ENCODE measurements around the gene SHANK1.

SHANK1 gene

DNA sequence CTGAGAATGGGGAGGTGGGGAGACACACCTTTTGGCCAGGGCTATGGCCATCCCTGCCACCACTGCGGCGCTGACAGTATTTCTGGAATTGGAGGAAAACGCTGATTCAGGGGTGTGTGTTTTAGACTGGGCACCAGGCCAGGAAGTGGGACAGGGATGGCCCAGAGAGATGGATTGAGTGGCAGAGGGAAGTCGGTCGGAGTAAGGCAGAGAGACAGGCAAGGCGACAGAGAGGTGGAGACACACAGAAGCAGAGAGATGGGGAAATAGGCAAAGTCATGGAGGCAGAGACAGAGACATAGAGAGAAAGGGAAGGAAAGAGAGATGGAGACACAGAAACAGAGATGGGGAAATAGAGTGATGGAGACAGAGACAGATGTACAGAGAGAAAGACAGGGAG is 74.5 kb downstream of the SHANK1 start:
- Histone ChIP-seq H3K9ac (ENCODE audit: low read length) (no peak overlapping the region), H3K4me3 (ENCODE audit: insufficient read depth, low read length, poor library complexity, severe bottlenecking) (no peak overlapping the region), H3K27me3 (ENCODE audit: low read length) (no peaks in the 10 kb centered on the region), H3K79me2 (ENCODE audit: insufficient read depth, low read length) (no peaks in the 10 kb centered on the region), H3K9me3 (ENCODE audit: insufficient read depth, low read length) (no peaks in the 10 kb centered on the region), H3K9me2 (replicated peaks; ENCODE audit: insufficient read depth, low read length) (no peaks in the 10 kb centered on the region), H2AFZ (ENCODE audit: low read depth, low read length, severe bottlenecking) (no peak overlapping the region), H3K36me3 (ENCODE audit: low read length) (no peaks in the 10 kb centered on the region), H3K27ac (ENCODE audit: low read depth, low read length) (no peak overlapping the region), H3F3A (ENCODE audit: insufficient read depth) (no peaks in the 10 kb centered on the region), H3K4me2 (ENCODE audit: low read depth, low read length, poor library complexity, severe bottlenecking) (no peak overlapping the region), H4K20me1 (ENCODE audit: low read depth, low read length) (no peaks in the 10 kb centered on the region)
- TF ChIP-seq, protein P1, sequence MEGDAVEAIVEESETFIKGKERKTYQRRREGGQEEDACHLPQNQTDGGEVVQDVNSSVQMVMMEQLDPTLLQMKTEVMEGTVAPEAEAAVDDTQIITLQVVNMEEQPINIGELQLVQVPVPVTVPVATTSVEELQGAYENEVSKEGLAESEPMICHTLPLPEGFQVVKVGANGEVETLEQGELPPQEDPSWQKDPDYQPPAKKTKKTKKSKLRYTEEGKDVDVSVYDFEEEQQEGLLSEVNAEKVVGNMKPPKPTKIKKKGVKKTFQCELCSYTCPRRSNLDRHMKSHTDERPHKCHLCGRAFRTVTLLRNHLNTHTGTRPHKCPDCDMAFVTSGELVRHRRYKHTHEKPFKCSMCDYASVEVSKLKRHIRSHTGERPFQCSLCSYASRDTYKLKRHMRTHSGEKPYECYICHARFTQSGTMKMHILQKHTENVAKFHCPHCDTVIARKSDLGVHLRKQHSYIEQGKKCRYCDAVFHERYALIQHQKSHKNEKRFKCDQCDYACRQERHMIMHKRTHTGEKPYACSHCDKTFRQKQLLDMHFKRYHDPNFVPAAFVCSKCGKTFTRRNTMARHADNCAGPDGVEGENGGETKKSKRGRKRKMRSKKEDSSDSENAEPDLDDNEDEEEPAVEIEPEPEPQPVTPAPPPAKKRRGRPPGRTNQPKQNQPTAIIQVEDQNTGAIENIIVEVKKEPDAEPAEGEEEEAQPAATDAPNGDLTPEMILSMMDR (IDR thresholded peaks at IDR 0.05; ENCODE audit: insufficient read depth, low read length, poor library complexity, severe bottlenecking): no peak
- TF ChIP-seq EZH2phosphoT487 (conservative IDR thresholded peaks at IDR 0.05; ENCODE audit: low read length): no peak

DNA sequence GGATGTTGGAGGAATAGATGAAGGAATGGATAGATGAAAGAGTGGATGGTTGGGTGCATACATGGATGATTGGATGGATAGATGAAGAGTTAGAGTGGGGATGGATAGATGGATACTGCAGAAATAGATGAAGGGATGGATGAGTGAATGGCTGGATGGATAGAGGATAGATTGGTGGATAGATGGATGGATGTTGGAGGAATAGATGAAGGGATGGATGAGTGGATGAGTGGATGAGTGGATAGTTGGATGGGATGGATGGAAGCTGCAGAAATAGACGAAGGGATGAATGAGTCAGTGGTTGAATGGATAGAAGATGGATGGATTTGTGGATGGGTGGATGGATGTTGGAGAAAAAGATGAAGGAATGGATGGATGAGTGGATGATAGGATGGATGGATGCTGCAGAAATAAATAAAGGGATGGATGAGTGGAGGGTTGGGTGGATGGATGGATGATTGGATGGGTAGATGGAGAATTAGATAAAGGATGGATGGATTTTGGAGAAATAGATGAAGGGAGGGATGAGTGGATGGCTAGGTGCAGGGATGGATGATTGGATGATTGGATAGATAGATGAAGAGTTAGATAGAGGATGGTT is 75.2 kb downstream of the SHANK1 start:
- Histone ChIP-seq H4K20me1 (ENCODE audit: low read depth, low read length) (no peaks in the 10 kb centered on the region), H3F3A (ENCODE audit: insufficient read depth) (no peaks in the 10 kb centered on the region), H3K27ac (ENCODE audit: low read depth, low read length) (no peak overlapping the region), H3K4me3 (ENCODE audit: insufficient read depth, low read length, poor library complexity, severe bottlenecking) (no peak overlapping the region), H3K9me2 (replicated peaks; ENCODE audit: insufficient read depth, low read length) (no peaks in the 10 kb centered on the region), H3K79me2 (ENCODE audit: insufficient read depth, low read length) (no peaks in the 10 kb centered on the region), H3K4me2 (ENCODE audit: low read depth, low read length, poor library complexity, severe bottlenecking) (no peak overlapping the region), H2AFZ (ENCODE audit: low read depth, low read length, severe bottlenecking) (no peak overlapping the region), H3K9ac (ENCODE audit: low read length) (no peak overlapping the region), H3K36me3 (ENCODE audit: low read length) (no peaks in the 10 kb centered on the region), H3K9me3 (ENCODE audit: insufficient read depth, low read length) (no peaks in the 10 kb centered on the region), H3K27me3 (ENCODE audit: low read length) (no peaks in the 10 kb centered on the region)
- TF ChIP-seq, protein P1 (IDR thresholded peaks at IDR 0.05; ENCODE audit: insufficient read depth, low read length, poor library complexity, severe bottlenecking): no peak
- no peak for TF ChIP-seq EZH2phosphoT487 (conservative IDR thresholded peaks at IDR 0.05; ENCODE audit: low read length)

DNA sequence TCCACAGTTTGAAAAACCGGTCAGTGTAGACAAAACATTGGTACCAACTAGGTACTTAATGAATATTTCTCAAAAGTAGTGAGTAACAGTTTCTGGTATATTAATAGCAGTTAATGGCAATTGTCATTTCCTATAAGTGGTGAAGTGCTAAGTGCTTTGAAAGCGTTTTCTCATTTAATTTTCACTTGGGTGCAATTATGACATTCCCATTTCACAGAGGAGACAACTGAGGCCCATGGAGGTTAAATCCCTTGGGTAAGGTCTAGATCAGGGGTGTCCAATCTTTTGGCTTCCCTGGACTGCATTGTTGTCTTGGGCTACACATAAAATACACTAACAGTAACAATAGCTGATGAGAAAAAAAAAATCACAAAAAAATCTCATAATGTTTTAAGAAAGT is 79.2 kb downstream of the SHANK1 start:
- Histone ChIP-seq H2AFZ (ENCODE audit: low read depth, low read length, severe bottlenecking) (no peak overlapping the region), H3K36me3 (ENCODE audit: low read length) (no peaks in the 10 kb centered on the region), H3K9ac (ENCODE audit: low read length) (no peak overlapping the region), H3K4me2 (ENCODE audit: low read depth, low read length, poor library complexity, severe bottlenecking) (no peak overlapping the region), H3K27ac (ENCODE audit: low read depth, low read length) (no peak overlapping the region), H3F3A (ENCODE audit: insufficient read depth) (no peaks in the 10 kb centered on the region), H4K20me1 (ENCODE audit: low read depth, low read length) (no peaks in the 10 kb centered on the region), H3K79me2 (ENCODE audit: insufficient read depth, low read length) (no peaks in the 10 kb centered on the region), H3K9me2 (replicated peaks; ENCODE audit: insufficient read depth, low read length) (no peaks in the 10 kb centered on the region), H3K27me3 (ENCODE audit: low read length) (no peaks in the 10 kb centered on the region), H3K4me3 (ENCODE audit: insufficient read depth, low read length, poor library complexity, severe bottlenecking) (no peak overlapping the region), H3K9me3 (ENCODE audit: insufficient read depth, low read length) (no peaks in the 10 kb centered on the region)
- no peak for TF ChIP-seq EZH2phosphoT487 (conservative IDR thresholded peaks at IDR 0.05; ENCODE audit: low read length)
- TF ChIP-seq, protein P1 (IDR thresholded peaks at IDR 0.05; ENCODE audit: insufficient read depth, low read length, poor library complexity, severe bottlenecking): no peak

Measured in SU-DHL-6 (cell line).